H1 (cell line): ENCODE results near the gene PHRF1. TPM values are rescaled to one million over a fixed set of nuclear protein-coding genes. Genes with fewer than 3 reads are reported as not detected.
A peak's percentile ranks its signal among the peaks of the same experiment; 100 is the strongest.

Experiments used
- CBX8 ChIP-seq: fragments of 300-800, 300-1000 bp; sonication (generic); IDR thresholded peaks from 2 replicates; pipeline ENCODE4 v1.7.1; 2016; ENCODE audit warnings: low read depth, low read length, borderline replicate concordance
- EZH2 ChIP-seq: fragments of 200-600 bp; sonication (generic); IDR thresholded peaks from 2 replicates; pipeline ENCODE4 v1.7.1; 2012; ENCODE audit warnings: low read depth, mild to moderate bottlenecking, moderate library complexity, low read length, inconsistent platforms; ENCODE audit not compliant: severe bottlenecking
- GTF2F1 ChIP-seq: IDR thresholded peaks from 2 replicates; pipeline ENCODE4 v1.6.1; 2012; ENCODE audit warnings: low read depth, low read length, improper control_type of control experiment, borderline replicate concordance
- HDAC2 ChIP-seq, 2 experiments: fragments of 300-600 bp in 1 of 2; sonication (generic) in 1 of 2; IDR thresholded peaks; 2 replicates each; pipeline ENCODE4 v1.6.1; 2011 to 2012; ENCODE audit warnings: low read depth in 2 of 2, low read length in 2 of 2, mild to moderate bottlenecking in 2 of 2, moderate library complexity in 2 of 2, borderline replicate concordance in 1 of 2, inconsistent platforms in 1 of 2
- JUN ChIP-seq: IDR thresholded peaks from 2 replicates; pipeline ENCODE4 v1.6.1; 2011; ENCODE audit warnings: low read depth, mild to moderate bottlenecking, improper control_type of control experiment, low read length
- JUND ChIP-seq: IDR thresholded peaks from 2 replicates; pipeline ENCODE4 v1.6.1; 2011; ENCODE audit warnings: mild to moderate bottlenecking, improper control_type of control experiment, low read length
- KDM1A ChIP-seq: fragments of 200-600, 300-600 bp; sonication (generic); IDR thresholded peaks from 2 replicates; pipeline ENCODE4 v1.7.1; 2016; ENCODE audit warnings: mild to moderate bottlenecking, low read length, borderline replicate concordance
- MAFK ChIP-seq: IDR thresholded peaks from 2 replicates; pipeline ENCODE4 v1.6.1; 2012; ENCODE audit warnings: low read depth, mild to moderate bottlenecking, improper control_type of control experiment, low read length
- RBBP5 ChIP-seq: IDR thresholded peaks from 2 replicates; pipeline ENCODE4 v1.7.1; 2012; ENCODE audit warnings: low read depth, mild to moderate bottlenecking, inconsistent platforms, low read length, moderate library complexity, borderline replicate concordance
- RXRA ChIP-seq: IDR thresholded peaks from 2 replicates; pipeline ENCODE4 v1.6.1; 2011; ENCODE audit warnings: low read depth, mild to moderate bottlenecking, low read length, moderate library complexity; ENCODE audit not compliant: insufficient read depth
- SIRT6 ChIP-seq: IDR thresholded peaks from one replicate; pipeline ENCODE4 v1.7.1; 2012; ENCODE audit warnings: low read length, inconsistent platforms
- SIX5 ChIP-seq: IDR thresholded peaks from 2 replicates; pipeline ENCODE4 v1.6.1; 2011; ENCODE audit warnings: mild to moderate bottlenecking, low read depth, low read length
- SP4 ChIP-seq: IDR thresholded peaks from 2 replicates; pipeline ENCODE4 v1.6.1; 2012; ENCODE audit warnings: low read length, inconsistent platforms
- SRF ChIP-seq: IDR thresholded peaks from 2 replicates; pipeline ENCODE4 v1.6.1; 2011; ENCODE audit warnings: mild to moderate bottlenecking, low read depth, low read length, moderate library complexity
- TBP ChIP-seq: IDR thresholded peaks from 2 replicates; pipeline ENCODE4 v1.6.1; 2011; ENCODE audit warnings: low read depth, low read length, improper control_type of control experiment
- YY1 ChIP-seq: IDR thresholded peaks from 2 replicates; pipeline ENCODE4 v1.6.1; 2011; ENCODE audit warnings: low read depth, mild to moderate bottlenecking, low read length
- polyA plus RNA-seq, 7 experiments: library from polyadenylated mRNA; depleted of rRNA in 3 of 7; stranded (reverse) in 5 of 7; unstranded in 2 of 7; fragments of >200 nt in 5 of 7; fragments of 200-250 nt in 2 of 7; gene quantifications; 1 replicate in 5 of 7; 2 replicates in 1 of 7; 4 replicates in 1 of 7; pipeline versions ENCODE4 v1.2.1 to v1.2.3, GENCODE V29; 2011 to 2013; ENCODE audit warnings: missing spikeins in 2 of 7, mixed read lengths in 2 of 7
- total RNA-seq: library from RNA; stranded (reverse); fragmentation: NEBNext Ultra II Directional; extraction: Animal tissue kit (Norgen Biotek cat#: 25700); gene quantifications from 2 replicates; pipeline ENCODE4 v1.2.1, GENCODE V29; 2021
- TF ChIP-seq, protein P1 (sequence below): IDR thresholded peaks from 2 replicates; pipeline ENCODE4 v1.6.1; 2011; ENCODE audit warnings: low read depth, mild to moderate bottlenecking, low read length; ENCODE audit not compliant: insufficient read depth
- TF ChIP-seq, protein P2 (sequence below): IDR thresholded peaks from 2 replicates; pipeline ENCODE4 v1.6.1; 2012; ENCODE audit warnings: inconsistent platforms
- TF ChIP-seq, protein P3 (sequence below): IDR thresholded peaks from 2 replicates; pipeline ENCODE4 v1.6.1; 2012; ENCODE audit warnings: inconsistent platforms
- TF ChIP-seq, protein P4 (sequence below): IDR thresholded peaks from 2 replicates; pipeline ENCODE4 v1.6.1; 2012; ENCODE audit warnings: low read length, inconsistent platforms

Gene PHRF1
- total and polyA plus RNA-seq, 2 of the 8 experiments (the other 6 are each of a cell fraction or from before 2014, with no cell fraction given) = 13.4 to 37.3 TPM

DNA sequence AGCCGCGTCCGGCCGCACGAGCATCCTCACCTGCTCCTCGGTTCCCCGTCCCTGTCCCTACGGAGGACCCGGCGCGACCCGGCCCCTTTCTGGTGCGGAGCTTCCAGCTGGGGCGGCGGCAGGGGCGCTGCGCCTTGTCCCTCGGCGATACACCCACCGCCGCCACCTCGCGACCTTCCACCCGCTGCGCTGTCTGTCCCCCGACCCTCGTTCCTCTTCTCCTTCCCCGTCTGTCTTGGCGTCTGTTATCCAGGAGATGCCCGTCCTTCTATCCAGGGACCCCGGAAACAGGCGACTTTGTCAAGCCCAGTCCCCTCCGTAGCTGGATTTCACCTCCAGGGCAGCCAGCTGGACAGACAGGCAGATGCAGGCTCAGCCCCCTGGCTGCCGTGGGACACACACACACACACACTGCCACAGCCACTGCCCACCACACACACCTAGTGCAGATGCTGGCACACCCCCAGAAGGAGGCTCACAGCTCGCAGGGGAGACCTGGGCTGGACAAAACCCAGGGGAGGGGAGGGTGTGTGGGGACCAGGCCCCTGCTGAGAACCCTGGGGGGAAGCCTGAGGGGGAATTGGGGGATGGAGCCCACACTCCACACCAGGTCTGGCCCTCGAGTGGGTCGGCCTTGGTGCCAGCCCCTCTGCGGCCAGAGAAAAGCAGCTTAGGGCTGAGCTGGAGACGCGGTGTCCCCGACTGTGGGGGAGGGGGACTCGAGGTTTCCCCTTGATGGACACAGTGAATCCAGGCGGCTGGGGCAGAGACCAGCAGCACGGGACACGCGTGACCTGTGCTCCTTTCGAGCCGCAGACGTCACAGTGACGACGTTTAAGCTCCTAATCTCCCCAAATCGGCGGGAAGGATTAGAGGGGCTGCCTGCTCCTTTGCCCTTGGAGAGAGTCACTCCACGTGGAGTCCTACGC is 61.6 kb downstream of the PHRF1 start (continued):
- no peak for TF ChIP-seq JUN
- TF ChIP-seq TBP = no peak
- TF ChIP-seq GTF2F1 = no peak
- no peak for TF ChIP-seq SIX5
- no peak for TF ChIP-seq YY1
- no peak for TF ChIP-seq MAFK
- TF ChIP-seq JUND = no peak
- TF ChIP-seq, protein P1, sequence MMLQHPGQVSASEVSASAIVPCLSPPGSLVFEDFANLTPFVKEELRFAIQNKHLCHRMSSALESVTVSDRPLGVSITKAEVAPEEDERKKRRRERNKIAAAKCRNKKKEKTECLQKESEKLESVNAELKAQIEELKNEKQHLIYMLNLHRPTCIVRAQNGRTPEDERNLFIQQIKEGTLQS = no peak
- TF ChIP-seq SIRT6 = no peak
- TF ChIP-seq RXRA = no peak
- TF ChIP-seq HDAC2 (IDR thresholded peaks at IDR 0.05; ENCODE audit: borderline replicate concordance in 1 of 2, low read depth in 2 of 2, low read length in 2 of 2) = no peak
- TF ChIP-seq, protein P2, sequence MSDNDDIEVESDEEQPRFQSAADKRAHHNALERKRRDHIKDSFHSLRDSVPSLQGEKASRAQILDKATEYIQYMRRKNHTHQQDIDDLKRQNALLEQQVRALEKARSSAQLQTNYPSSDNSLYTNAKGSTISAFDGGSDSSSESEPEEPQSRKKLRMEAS = no peak
- TF ChIP-seq, protein P3, sequence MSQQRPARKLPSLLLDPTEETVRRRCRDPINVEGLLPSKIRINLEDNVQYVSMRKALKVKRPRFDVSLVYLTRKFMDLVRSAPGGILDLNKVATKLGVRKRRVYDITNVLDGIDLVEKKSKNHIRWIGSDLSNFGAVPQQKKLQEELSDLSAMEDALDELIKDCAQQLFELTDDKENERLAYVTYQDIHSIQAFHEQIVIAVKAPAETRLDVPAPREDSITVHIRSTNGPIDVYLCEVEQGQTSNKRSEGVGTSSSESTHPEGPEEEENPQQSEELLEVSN = peak; percentile 76
- TF ChIP-seq KDM1A = no peak
- TF ChIP-seq SRF = no peak
- TF ChIP-seq RBBP5 = no peak; the same call in 1 of the 2 replicates
- TF ChIP-seq EZH2 = peak; percentile 64
- TF ChIP-seq, protein P4, sequence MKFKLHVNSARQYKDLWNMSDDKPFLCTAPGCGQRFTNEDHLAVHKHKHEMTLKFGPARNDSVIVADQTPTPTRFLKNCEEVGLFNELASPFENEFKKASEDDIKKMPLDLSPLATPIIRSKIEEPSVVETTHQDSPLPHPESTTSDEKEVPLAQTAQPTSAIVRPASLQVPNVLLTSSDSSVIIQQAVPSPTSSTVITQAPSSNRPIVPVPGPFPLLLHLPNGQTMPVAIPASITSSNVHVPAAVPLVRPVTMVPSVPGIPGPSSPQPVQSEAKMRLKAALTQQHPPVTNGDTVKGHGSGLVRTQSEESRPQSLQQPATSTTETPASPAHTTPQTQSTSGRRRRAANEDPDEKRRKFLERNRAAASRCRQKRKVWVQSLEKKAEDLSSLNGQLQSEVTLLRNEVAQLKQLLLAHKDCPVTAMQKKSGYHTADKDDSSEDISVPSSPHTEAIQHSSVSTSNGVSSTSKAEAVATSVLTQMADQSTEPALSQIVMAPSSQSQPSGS = 0 out of 2 replicates have a peak, but pooled peaks have one; percentile 1
- no peak for TF ChIP-seq SP4
- TF ChIP-seq CBX8 = no peak
